Measurements from ENCODE around the gene TIA1. TPM values are rescaled to one million over a fixed set of nuclear protein-coding genes. Genes with fewer than 3 reads are reported as not detected.

Gene TIA1
- total RNA-seq, 1 donor from 2014 or later, result 94.8 TPM

- no peaks in the 10 kb centered on the region for H3K9me3 Mint-ChIP-seq (ENCODE audit: low read depth)
- TF ChIP-seq, protein P1, sequence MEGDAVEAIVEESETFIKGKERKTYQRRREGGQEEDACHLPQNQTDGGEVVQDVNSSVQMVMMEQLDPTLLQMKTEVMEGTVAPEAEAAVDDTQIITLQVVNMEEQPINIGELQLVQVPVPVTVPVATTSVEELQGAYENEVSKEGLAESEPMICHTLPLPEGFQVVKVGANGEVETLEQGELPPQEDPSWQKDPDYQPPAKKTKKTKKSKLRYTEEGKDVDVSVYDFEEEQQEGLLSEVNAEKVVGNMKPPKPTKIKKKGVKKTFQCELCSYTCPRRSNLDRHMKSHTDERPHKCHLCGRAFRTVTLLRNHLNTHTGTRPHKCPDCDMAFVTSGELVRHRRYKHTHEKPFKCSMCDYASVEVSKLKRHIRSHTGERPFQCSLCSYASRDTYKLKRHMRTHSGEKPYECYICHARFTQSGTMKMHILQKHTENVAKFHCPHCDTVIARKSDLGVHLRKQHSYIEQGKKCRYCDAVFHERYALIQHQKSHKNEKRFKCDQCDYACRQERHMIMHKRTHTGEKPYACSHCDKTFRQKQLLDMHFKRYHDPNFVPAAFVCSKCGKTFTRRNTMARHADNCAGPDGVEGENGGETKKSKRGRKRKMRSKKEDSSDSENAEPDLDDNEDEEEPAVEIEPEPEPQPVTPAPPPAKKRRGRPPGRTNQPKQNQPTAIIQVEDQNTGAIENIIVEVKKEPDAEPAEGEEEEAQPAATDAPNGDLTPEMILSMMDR (IDR thresholded peaks at IDR 0.05), result no peak
- H3K27ac Mint-ChIP-seq (ENCODE audit: unreplicated experiment), result no peak overlapping the region
- peaks cover 23% of the 10 kb centered on the region for H3K4me1 Mint-ChIP-seq (ENCODE audit: low read depth)
- no peak overlapping the region for H3K4me3 Mint-ChIP-seq (ENCODE audit: unreplicated experiment)
- no peaks in the 10 kb centered on the region for H3K27me3 Mint-ChIP-seq (ENCODE audit: low read depth)
- DNase-seq (ENCODE audit: low spot score), result no peak
- peaks cover 11% of the 10 kb centered on the region for H3K36me3 Mint-ChIP-seq (ENCODE audit: low read depth)
These were observed 36.0 kb downstream of the TIA1 start for GRCh38 chr2:70212298-70212932.

DNA sequence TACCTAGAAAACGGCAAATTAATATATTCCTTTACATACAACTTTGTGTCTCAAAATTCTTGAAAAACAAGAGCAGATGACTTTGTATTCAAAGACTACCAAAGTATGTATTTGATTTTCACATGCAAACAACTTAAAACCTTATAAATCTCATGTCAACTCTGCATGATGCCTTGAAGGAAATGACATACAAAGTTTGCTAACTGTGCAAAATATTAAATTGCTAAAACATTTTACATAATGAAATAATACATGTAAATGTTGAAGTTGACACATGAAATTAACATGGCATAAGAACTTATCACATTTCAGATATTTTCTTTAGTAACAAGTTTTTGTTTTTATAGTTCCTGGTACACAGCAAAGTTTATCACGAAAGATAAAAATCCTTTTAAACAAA lies 36.8 kb downstream of the TIA1 start:
- TF ChIP-seq, protein P1 (IDR thresholded peaks at IDR 0.05), result no peak
- Mint-ChIP-seq H3K9me3 (ENCODE audit: low read depth) (no peaks in the 10 kb centered on the region), H3K27me3 (ENCODE audit: low read depth) (no peaks in the 10 kb centered on the region), H3K4me1 (ENCODE audit: low read depth) (peaks cover 23% of the 10 kb centered on the region), H3K27ac (ENCODE audit: unreplicated experiment) (no peak overlapping the region), H3K36me3 (ENCODE audit: low read depth) (peaks cover 7% of the 10 kb centered on the region), H3K4me3 (ENCODE audit: unreplicated experiment) (no peak overlapping the region)
- no peak for DNase-seq (ENCODE audit: low spot score)

- Mint-ChIP-seq H3K4me1 (ENCODE audit: low read depth) (no peaks in the 10 kb centered on the region), H3K27ac (ENCODE audit: unreplicated experiment) (no peak overlapping the region), H3K27me3 (ENCODE audit: low read depth) (no peaks in the 10 kb centered on the region), H3K36me3 (ENCODE audit: low read depth) (no peaks in the 10 kb centered on the region), H3K4me3 (ENCODE audit: unreplicated experiment) (no peak overlapping the region), H3K9me3 (ENCODE audit: low read depth) (no peaks in the 10 kb centered on the region)
- DNase-seq (ENCODE audit: low spot score), result no peak
- TF ChIP-seq, protein P1 (IDR thresholded peaks at IDR 0.05), result no peak
These were observed 44.0 kb downstream of the TIA1 start for GRCh38 chr2:70204452-70204851.

GRCh38 chr2:70203086-70203485 lies 45.3 kb downstream of the TIA1 start:
- no peak overlapping the region for H3K4me3 Mint-ChIP-seq (ENCODE audit: unreplicated experiment)
- H3K4me1 Mint-ChIP-seq (ENCODE audit: low read depth), result no peaks in the 10 kb centered on the region
- H3K36me3 Mint-ChIP-seq (ENCODE audit: low read depth), result no peaks in the 10 kb centered on the region
- TF ChIP-seq, protein P1 (IDR thresholded peaks at IDR 0.05), result no peak
- peak overlapping the region; percentile 41 for H3K27ac Mint-ChIP-seq (ENCODE audit: unreplicated experiment)
- H3K27me3 Mint-ChIP-seq (ENCODE audit: low read depth), result no peaks in the 10 kb centered on the region
- no peak for DNase-seq (ENCODE audit: low spot score)
- no peaks in the 10 kb centered on the region for H3K9me3 Mint-ChIP-seq (ENCODE audit: low read depth)

DNA sequence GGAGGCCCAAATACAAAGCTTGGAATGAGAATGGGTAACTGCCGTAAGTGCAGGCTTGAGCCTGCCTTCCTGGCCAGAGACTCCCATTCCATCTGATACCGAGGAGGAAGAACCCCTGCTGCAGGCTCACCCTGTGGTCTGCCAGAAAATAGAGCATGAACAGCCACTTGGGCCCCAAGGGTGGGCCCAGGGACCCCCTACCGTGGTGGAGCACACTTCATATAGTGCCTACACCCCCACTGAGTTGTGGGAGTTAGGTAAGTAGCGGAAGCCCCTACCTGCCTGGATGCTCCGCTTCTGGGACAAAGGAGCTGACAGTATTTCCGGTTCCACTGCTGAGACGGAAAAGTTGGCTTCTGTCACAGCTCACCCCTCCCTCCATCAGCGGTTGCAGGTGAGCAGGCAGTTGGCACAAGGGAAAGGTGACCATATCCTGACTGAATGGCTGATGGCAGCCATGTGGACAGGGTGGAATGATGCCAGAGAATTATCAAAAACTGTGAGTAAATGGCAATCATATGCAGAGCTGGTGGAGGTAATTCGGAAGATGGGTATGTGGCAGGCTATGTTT lies 46.1 kb downstream of the TIA1 start:
- H3K36me3 Mint-ChIP-seq (ENCODE audit: low read depth), result no peaks in the 10 kb centered on the region
- no peak overlapping the region for H3K27ac Mint-ChIP-seq (ENCODE audit: unreplicated experiment)
- no peak for DNase-seq (ENCODE audit: low spot score)

More for the DNA sequence above, 46.1 kb downstream of the TIA1 start:
- no peaks in the 10 kb centered on the region for H3K4me1 Mint-ChIP-seq (ENCODE audit: low read depth)
- TF ChIP-seq, protein P1 (IDR thresholded peaks at IDR 0.05), result no peak
- no peaks in the 10 kb centered on the region for H3K9me3 Mint-ChIP-seq (ENCODE audit: low read depth)
- no peak overlapping the region for H3K4me3 Mint-ChIP-seq (ENCODE audit: unreplicated experiment)
- no peaks in the 10 kb centered on the region for H3K27me3 Mint-ChIP-seq (ENCODE audit: low read depth)

Measured in chondrocyte (in vitro differentiated cells).